ENCODE results near the gene UMPS.

UMPS gene

DNA sequence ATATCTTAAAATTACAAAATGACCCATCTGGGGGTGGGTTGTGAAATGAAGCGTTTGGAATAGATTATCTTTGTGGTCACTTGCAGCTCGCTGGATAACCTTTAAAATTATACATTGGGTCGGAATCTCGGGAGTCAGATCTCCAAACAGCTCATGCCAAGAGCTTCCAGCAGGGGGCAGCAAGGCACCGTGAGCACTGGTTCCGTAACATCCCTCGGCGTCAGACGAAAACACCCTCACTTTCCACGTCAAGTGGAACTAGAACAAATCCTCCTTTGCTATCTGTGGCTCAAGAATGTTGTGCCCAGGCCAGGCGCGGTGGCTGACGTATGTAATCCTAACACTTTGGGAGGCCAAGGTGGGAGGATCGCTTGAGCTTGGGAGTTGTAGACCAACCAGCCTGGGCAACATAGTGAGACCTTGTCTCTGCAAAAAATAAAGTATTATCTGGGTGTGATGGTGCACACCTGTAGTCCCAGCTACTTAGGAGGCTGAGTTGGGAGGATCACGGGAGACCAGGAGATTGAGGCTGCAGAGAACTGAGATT, 31.1 kb downstream of the UMPS start:
- Histone ChIP-seq H3K36me3 (peaks cover 3% of the 10 kb centered on the region; the same call in 1 of the 2 replicates), H3K4me3 (ENCODE audit: low read depth, low read length) (no peak overlapping the region), H3K27me3 (no peaks in the 10 kb centered on the region), H3K4me1 (no peaks in the 10 kb centered on the region; the same call in 1 of the 2 replicates), H3K9me3 (no peaks in the 10 kb centered on the region)
- peak; percentile 86 for DNase-seq
- TF ChIP-seq, protein P1, sequence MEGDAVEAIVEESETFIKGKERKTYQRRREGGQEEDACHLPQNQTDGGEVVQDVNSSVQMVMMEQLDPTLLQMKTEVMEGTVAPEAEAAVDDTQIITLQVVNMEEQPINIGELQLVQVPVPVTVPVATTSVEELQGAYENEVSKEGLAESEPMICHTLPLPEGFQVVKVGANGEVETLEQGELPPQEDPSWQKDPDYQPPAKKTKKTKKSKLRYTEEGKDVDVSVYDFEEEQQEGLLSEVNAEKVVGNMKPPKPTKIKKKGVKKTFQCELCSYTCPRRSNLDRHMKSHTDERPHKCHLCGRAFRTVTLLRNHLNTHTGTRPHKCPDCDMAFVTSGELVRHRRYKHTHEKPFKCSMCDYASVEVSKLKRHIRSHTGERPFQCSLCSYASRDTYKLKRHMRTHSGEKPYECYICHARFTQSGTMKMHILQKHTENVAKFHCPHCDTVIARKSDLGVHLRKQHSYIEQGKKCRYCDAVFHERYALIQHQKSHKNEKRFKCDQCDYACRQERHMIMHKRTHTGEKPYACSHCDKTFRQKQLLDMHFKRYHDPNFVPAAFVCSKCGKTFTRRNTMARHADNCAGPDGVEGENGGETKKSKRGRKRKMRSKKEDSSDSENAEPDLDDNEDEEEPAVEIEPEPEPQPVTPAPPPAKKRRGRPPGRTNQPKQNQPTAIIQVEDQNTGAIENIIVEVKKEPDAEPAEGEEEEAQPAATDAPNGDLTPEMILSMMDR (IDR thresholded peaks at IDR 0.05; ENCODE audit: low read depth, low read length), result peak; percentile 99

DNA sequence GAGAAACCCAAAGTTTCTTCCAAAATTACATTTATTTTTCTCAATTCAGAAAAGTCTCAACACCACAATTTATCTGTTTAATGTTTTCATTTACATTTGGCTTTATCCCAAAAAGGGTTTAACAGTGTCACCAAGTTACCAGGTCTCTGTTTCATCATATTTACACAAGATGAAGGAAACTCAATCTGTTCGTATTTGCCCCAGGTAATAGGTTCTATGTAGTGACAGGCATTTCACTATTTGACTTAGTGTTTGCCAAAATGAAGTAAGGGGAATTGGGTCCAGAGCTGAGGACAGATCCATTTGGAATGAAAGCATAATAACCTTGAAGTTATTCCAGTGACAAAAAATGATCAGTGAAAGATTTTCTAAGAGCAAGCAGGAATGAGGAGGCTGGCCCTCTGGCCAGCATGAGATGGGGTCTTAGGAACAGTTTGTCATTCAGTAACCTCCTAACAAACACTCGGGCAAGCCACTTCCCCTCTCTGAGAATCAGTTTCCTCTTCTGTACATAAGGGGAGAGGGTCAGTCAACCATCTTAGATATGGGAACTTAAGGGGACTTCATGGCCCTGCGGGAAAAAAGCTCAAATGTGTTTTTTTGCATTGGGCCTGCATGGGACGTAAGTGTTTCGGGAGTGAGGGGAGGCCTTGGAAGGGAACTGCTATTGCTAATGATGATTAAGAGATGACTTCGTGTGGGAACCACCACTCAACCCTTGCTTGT, 31.8 kb downstream of the UMPS start:
- TF ChIP-seq, protein P1 (IDR thresholded peaks at IDR 0.05; ENCODE audit: low read depth, low read length), result no peak
- peaks cover 5% of the 10 kb centered on the region; the same call in 1 of the 2 replicates for H3K36me3 ChIP-seq
- no peak overlapping the region for H3K4me3 ChIP-seq (ENCODE audit: low read depth, low read length)
- H3K9me3 ChIP-seq, result no peaks in the 10 kb centered on the region
- H3K4me1 ChIP-seq, result no peaks in the 10 kb centered on the region; the same call in 1 of the 2 replicates
- DNase-seq, result no peak
- no peaks in the 10 kb centered on the region for H3K27me3 ChIP-seq

DNA sequence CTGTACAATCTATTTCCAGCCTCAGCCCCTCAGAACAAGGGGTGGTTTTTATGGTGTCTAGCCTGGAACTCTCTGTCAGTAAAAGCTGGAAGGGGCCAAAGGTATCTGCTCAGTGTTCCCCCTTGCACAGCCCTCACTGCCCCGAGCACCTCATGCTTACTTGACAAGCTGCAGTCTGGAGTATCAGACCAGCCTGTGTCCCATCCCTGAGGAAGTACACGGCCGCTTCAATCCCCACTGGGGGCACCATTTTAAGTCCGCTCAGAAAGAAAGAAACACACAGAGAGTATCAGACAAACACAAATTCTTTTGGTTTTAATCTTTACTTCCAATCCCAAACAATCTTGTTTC, 32.4 kb downstream of the UMPS start:
- DNase-seq, result no peak
- Histone ChIP-seq H3K4me3 (ENCODE audit: low read depth, low read length) (no peak overlapping the region), H3K9me3 (no peaks in the 10 kb centered on the region), H3K4me1 (no peaks in the 10 kb centered on the region; the same call in 1 of the 2 replicates), H3K27me3 (no peaks in the 10 kb centered on the region), H3K36me3 (peaks cover 7% of the 10 kb centered on the region; the same call in 1 of the 2 replicates)
- TF ChIP-seq, protein P1 (IDR thresholded peaks at IDR 0.05; ENCODE audit: low read depth, low read length), result no peak

DNA sequence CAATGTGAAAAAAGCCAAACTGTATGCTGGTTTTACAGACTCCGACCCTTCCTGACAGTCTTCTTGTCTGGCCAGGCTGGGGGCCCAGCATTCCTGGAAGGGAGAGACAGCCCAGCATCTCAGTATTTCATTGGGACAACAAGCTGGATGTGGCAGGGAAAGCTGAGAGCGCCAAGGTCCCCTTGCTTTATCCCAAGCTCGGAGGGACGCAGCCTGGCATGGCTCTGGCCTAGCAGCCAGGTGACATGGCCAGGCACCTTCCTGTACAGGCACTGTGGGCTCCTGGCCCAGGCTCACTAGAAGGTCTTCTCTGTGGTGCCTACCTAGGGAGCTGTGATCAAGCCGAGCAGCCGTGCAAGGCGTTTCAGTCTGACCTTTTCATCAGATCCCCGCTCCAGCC, 33.0 kb downstream of the UMPS start:
- H3K4me1 ChIP-seq, result no peaks in the 10 kb centered on the region; the same call in 1 of the 2 replicates
- TF ChIP-seq, protein P1 (IDR thresholded peaks at IDR 0.05; ENCODE audit: low read depth, low read length), result no peak
- DNase-seq, result no peak
- no peaks in the 10 kb centered on the region for H3K27me3 ChIP-seq
- H3K36me3 ChIP-seq, result peaks cover 8% of the 10 kb centered on the region; the same call in 1 of the 2 replicates
- H3K9me3 ChIP-seq, result no peaks in the 10 kb centered on the region
- H3K4me3 ChIP-seq (ENCODE audit: low read depth, low read length), result no peak overlapping the region

DNA sequence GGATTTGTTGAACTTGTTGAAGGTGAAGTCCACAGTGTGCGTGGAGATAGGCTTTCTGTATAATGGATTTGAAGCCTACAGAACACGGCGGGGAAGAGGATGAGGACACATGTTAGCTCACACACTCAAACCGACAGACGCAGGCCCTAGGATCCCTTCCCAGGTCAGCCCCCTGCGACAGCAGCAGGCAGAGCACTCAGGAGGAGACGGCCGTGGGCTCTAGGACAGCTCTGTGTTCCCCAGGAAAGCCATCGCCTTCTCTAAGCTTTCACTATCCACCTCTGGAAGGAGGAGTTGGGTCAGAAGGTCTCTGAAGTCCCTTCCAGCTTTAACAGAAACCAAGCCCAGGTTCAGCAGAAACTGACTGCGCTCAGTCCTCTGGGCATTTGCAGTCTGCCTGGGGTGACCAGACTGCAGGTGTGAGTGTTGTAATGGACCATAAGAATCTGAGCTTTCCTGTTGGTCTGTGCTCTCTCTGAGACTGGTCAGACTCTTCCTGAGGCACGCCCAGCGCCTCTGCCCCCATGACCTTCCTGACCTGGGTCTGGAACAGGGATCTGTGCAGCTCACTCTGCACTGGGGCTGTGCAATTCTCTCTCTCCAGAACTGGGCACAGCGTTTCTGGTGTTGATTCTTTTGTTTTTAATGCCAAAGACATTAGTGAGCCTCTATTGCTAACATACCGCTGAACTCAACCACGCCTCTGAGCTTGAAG, 33.5 kb downstream of the UMPS start:
- no peaks in the 10 kb centered on the region; the same call in 1 of the 2 replicates for H3K4me1 ChIP-seq
- no peak for DNase-seq
- H3K36me3 ChIP-seq, result peaks cover 8% of the 10 kb centered on the region; the same call in 1 of the 2 replicates
- TF ChIP-seq, protein P1 (IDR thresholded peaks at IDR 0.05; ENCODE audit: low read depth, low read length), result no peak
- H3K27me3 ChIP-seq, result no peaks in the 10 kb centered on the region
- H3K9me3 ChIP-seq, result no peaks in the 10 kb centered on the region
- H3K4me3 ChIP-seq (ENCODE audit: low read depth, low read length), result no peak overlapping the region

Measured in BE2C (cell line).